GM19467 (cell line): ENCODE measurements around the gene RARA.
"Not testable (repeated sequence)": the region's sequence is repeated elsewhere in the genome, so short reads cannot be mapped to it uniquely, and the experiment has no call there.

Source experiments
- ATAC-seq: cut with Tn5 transposase; IDR thresholded peaks from one replicate; pipeline ENCODE4 v1.9.1; 2021; ENCODE audit warnings: mild to moderate bottlenecking, moderate library complexity; ENCODE audit not compliant: unreplicated experiment

Gene RARA

DNA sequence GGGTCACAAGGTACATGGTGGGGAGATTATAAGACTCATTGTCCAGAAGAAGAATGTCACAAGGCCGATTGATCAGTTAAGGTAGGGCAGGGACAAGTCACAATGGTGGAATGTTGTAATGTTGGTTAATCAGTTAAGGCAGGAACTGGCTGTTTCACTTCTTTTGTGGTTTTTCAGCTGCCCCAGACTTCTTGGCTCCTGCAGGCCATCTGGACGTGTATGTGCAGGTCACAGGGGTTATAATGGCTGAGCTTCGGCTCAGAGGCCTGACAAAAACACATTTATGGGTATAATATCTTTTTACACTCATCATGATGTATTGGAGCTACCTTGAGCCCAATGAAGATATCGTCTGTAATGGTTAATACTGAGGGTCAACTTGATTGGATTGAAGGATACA is 63.7 kb downstream of the RARA start:
- ATAC-seq, result not testable (repeated sequence)

DNA sequence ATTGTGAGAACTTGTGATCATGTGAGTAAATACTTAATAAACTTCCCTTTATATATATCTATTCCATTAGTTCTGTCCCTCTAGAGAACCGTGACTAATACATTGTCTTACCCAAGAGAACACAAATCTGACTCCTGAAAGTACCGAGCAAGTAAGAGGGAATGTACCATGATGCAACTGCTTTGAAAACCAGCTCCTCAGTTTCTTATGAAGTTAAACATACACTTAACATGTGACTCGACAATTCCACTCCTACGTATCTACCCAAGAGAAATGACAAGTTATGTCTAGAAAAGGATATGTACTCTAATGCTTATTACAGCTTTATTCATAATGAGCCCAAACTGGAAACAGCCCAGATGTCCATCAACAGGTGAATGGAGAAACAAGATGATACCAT is 64.3 kb downstream of the RARA start:
- no peak for ATAC-seq

- no peak for ATAC-seq
These were observed 65.0 kb downstream of the RARA start for GRCh38 chr17:40373999-40374398.

DNA sequence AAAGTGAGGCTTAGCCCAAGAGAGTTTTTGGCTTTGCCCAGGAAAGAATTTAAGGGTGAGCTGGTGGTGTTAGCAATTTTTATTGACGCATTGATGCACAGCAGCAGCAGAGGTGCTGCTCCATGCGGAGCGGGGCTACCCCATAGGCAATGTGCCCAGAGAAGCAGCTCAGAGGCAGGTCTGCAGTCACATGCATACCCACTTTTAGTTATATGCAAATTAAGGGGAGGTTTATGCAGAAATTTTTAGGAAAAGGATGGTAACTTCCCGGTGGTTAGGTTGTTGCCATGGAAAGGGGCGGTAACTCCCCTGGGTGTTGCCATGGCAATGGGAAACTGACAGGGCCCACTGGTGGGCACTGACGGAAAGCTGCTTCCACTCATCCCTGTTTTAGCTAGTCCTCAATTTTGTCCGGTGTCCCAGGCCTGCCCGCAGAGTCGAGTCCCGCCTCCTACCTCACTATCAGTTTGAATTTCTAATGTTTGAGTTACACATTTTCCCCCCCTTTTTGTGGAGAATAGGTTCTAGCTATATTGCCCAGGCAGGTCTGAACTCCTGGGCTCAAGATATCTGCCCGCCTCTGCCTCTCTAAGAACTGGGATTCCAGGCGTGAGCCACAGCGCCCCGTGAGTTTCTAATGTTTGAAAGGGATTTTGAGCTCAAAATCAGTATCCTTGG is 66.0 kb downstream of the RARA start:
- no peak for ATAC-seq

GRCh38 chr17:40375786-40376185 is 66.8 kb downstream of the RARA start:
- ATAC-seq, result not testable (repeated sequence)

GRCh38 chr17:40376541-40376940 is 67.6 kb downstream of the RARA start:
- ATAC-seq, result not testable (repeated sequence)

- ATAC-seq, result no peak
These were observed 68.9 kb downstream of the RARA start for GRCh38 chr17:40377832-40378231.

DNA sequence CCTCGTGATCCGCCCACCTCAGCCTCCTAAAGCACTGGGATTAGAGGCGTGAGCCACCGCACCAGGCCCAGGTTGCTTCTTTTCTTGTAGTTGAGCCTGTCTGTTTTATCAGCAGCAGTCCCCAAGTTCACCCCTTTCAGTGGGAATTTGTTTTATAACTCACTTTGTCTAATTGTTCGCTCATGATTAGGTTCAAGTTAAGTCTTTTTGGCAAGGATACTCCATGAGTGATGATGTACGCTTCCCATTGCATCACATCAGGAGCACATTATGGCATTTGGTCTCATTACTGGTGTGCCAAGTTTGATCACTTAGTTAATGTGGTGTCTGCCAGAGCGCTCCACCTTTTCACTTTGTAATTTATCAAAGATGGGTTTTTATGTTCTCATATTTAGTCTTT is 70.0 kb downstream of the RARA start:
- ATAC-seq, result no peak

- no peak for ATAC-seq
These were observed 73.3 kb downstream of the RARA start for GRCh38 chr17:40382251-40382650.

- not testable (repeated sequence) for ATAC-seq
These were observed 77.6 kb downstream of the RARA start for GRCh38 chr17:40386555-40386954.

DNA sequence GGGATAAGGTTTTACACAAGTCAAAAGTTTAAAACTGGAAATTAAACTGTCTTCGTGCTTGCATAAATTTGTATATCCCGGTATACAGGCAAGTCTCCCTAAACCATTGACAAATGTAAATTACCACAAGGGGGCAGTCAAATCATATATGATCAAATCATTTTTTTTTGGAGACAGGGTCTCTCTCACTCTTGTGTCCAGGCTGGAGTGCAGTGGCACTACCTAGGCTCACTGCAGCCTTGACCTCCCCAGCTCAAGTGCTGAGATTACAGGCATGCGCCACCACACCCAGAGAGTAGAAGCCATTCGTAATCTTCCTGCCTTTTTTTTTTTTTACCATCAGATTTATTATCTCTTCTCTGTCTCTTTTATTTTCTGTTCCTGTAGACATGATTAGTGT is 90.2 kb downstream of the RARA start:
- ATAC-seq, result no peak

GRCh38 chr17:40402668-40403067 is 93.7 kb downstream of the RARA start:
- no peak for ATAC-seq

DNA sequence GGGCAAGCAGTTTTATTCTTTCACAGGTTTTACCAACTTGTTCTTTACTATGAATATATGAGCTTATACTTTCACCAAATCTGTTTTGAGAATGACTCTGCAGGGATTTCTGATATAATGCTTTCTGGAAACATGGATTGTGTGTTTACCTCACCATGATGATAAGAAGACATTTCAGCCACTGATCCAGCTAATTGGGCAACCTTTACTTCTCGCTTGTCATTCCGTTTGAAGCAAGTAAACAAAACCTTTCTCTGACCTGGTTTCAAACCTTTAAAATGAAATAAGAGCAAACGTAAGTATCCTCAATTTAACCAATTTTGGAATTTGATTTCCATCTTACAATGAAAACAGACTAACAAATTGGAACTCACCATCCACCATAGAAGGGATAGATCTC is 95.0 kb downstream of the RARA start:
- ATAC-seq, result no peak
